ENCODE measurements around the gene NT5DC3. TPM values are rescaled to one million over a fixed set of nuclear protein-coding genes. Genes with fewer than 3 reads are reported as not detected.

The NT5DC3 gene
- total and polyA plus RNA-seq, 9 of the 15 experiments (the other 6 are each of a cell fraction or from before 2014, with no cell fraction given): 6.3 to 33.5 (median 24.5) TPM

DNA sequence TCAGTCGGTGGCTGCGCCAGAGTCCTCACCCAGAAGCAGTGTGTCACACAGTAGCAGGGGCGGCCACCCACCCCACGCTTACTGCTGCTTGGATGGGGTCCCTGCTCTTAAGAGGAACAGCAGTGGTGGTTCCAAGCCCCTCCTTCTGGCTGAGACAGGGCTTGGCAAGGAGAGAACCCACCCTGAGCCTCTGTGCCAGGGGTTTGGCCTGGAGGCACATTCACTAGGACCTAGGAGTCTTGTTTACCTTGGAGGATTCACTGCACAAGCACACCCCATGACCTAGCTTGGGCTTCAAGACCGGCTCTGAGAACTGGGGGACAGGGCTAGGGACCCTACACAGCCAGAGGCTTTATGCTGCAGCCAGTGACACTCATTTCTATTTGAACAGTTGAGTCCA is 78.6 kb downstream of the NT5DC3 start:
- Histone ChIP-seq H4K20me1 (replicated peaks; ENCODE audit: control insufficient read depth, insufficient read depth, low read length) (no peaks in the 10 kb centered on the region), H3K4me2 (ENCODE audit: insufficient read depth, low read length) (no peak overlapping the region), H2AFZ (ENCODE audit: low read depth, low read length) (no peak overlapping the region), H3K4me3 (no peak overlapping the region), H3K9ac (ENCODE audit: insufficient read depth in 1 of 2, low read depth in 2 of 2, low read length in 2 of 2) (no peak overlapping the region), H3K27ac (ENCODE audit: extremely low read depth, low read depth, low read length) (no peak overlapping the region), H3K27me3 (ENCODE audit: control insufficient read depth in 2 of 2, insufficient read depth in 2 of 2, low read length in 2 of 2) (no peaks in the 10 kb centered on the region), H3K79me2 (ENCODE audit: control insufficient read depth, insufficient read depth, low read length) (no peaks in the 10 kb centered on the region), H3K36me3 (ENCODE audit: control insufficient read depth, insufficient read depth, low read length) (peaks cover 46% of the 10 kb centered on the region; the same call in 1 of the 3 replicates), H3K4me1 (replicated peaks in 1 of 2; ENCODE audit: control insufficient read depth in 2 of 2, insufficient read depth in 2 of 2, low read length in 2 of 2) (no peaks in the 10 kb centered on the region), H3K9me1 (ENCODE audit: control insufficient read depth, insufficient read depth, low read length) (peaks cover 2% of the 10 kb centered on the region), H3K9me3 (replicated peaks; ENCODE audit: control insufficient read depth, insufficient read depth, low read depth, low read length) (no peaks in the 10 kb centered on the region)
- in situ Hi-C loops (cut with MboI) (no loop called here), intact Hi-C loops (cut with micrococcal nuclease) (no loop called here)
- TF ChIP-seq GMEB1 (CRISPR knock-in tag; IDR thresholded peaks at IDR 0.05): no peak
- TF ChIP-seq KDM1A (IDR thresholded peaks at IDR 0.05): no peak
- TF ChIP-seq ZKSCAN3 (CRISPR knock-in tag; IDR thresholded peaks at IDR 0.05): no peak
- no peak for TF ChIP-seq POLR2AphosphoS5 (IDR thresholded peaks at IDR 0.05; ENCODE audit: control insufficient read depth, insufficient read depth, low read depth, low read length)
- no peak for TF ChIP-seq RUNX1 (IDR thresholded peaks at IDR 0.05; ENCODE audit: low read depth)
- no peak for TF ChIP-seq GTF2F1 (IDR thresholded peaks at IDR 0.05; ENCODE audit: low read depth, low read length)
- TF ChIP-seq ERF (CRISPR knock-in tag; IDR thresholded peaks at IDR 0.05): no peak
- no peak for TF ChIP-seq SPI1 (IDR thresholded peaks at IDR 0.05; ENCODE audit: borderline replicate concordance, low read depth, low read length)
- no peak for TF ChIP-seq RHOXF2B (CRISPR knock-in tag; conservative IDR thresholded peaks at IDR 0.05)
- no peak for DNase-seq (ENCODE audit: extremely low read depth in 1 of 4, low spot score in 3 of 4)
- whole genome bisulfite sequencing (ENCODE audit: insufficient coverage, low coverage, missing lambda C conversion rate): 95% methylated on average over 5 of the region's 5 CpGs
- no peak for FAIRE-seq
- POLR2A ChIA-PET: no interaction called here
- CTCF ChIA-PET (ENCODE audit: low intra/inter-chr PET ratio): no interaction called here
- no TSS peak for BruUV-seq (replicated peaks)
- ATAC-seq: no peak
